ENCODE results near the gene ZNF236. TPM values are rescaled to one million over a fixed set of nuclear protein-coding genes. Genes with fewer than 3 reads are reported as not detected.

Gene ZNF236
- total and polyA plus RNA-seq, 2 experiments from 2014 or later = 7.4 to 8.2 TPM

- Histone ChIP-seq H3K4me2 (no peak overlapping the region), H2AFZ (no peak overlapping the region), H3K4me1 (ENCODE audit: insufficient read depth) (peaks cover 3% of the 10 kb centered on the region), H3K36me3 (replicated peaks; ENCODE audit: insufficient read depth, low read depth) (no peaks in the 10 kb centered on the region), H3K27me3 (no peaks in the 10 kb centered on the region), H3K4me3 (no peak overlapping the region), H3K79me2 (no peaks in the 10 kb centered on the region), H3K27ac (no peak overlapping the region), H3K9me2 (replicated peaks; ENCODE audit: insufficient read depth) (no peaks in the 10 kb centered on the region), H4K20me1 (ENCODE audit: insufficient read depth, poor library complexity, severe bottlenecking) (no peaks in the 10 kb centered on the region), H3K9me3 (ENCODE audit: low read depth) (no peaks in the 10 kb centered on the region)
- no peak for DNase-seq (ENCODE audit: low spot score)
- WGBS (ENCODE audit: low lambda C conversion rate, missing lambda C conversion rate) = 87% methylated on average over 12 of the region's 19 CpGs
- TF ChIP-seq EZH2phosphoT487 (IDR thresholded peaks at IDR 0.05; ENCODE audit: low read depth, severe bottlenecking, unreplicated experiment) = no peak
- TF ChIP-seq CTCF (IDR thresholded peaks at IDR 0.05; ENCODE audit: poor library complexity) = no peak
- no peak for TF ChIP-seq EZH2 (IDR thresholded peaks at IDR 0.05; ENCODE audit: borderline replicate concordance)
Observed at GRCh38 chr18:77001041-77001440, 178.7 kb downstream of the ZNF236 start.

GRCh38 chr18:77001979-77002378, 179.6 kb downstream of the ZNF236 start:
- Histone ChIP-seq H4K20me1 (ENCODE audit: insufficient read depth, poor library complexity, severe bottlenecking) (no peaks in the 10 kb centered on the region), H3K9me2 (replicated peaks; ENCODE audit: insufficient read depth) (no peaks in the 10 kb centered on the region), H3K4me3 (no peak overlapping the region), H3K27ac (no peak overlapping the region), H3K36me3 (replicated peaks; ENCODE audit: insufficient read depth, low read depth) (no peaks in the 10 kb centered on the region), H3K4me2 (no peak overlapping the region), H3K9me3 (ENCODE audit: low read depth) (no peaks in the 10 kb centered on the region), H3K79me2 (no peaks in the 10 kb centered on the region), H3K4me1 (ENCODE audit: insufficient read depth) (peaks cover 3% of the 10 kb centered on the region), H3K27me3 (no peaks in the 10 kb centered on the region), H2AFZ (no peak overlapping the region)
- 92% methylated on average over 7 of the region's 7 CpGs for WGBS (ENCODE audit: low lambda C conversion rate, missing lambda C conversion rate)
- no peak for DNase-seq (ENCODE audit: low spot score)
- TF ChIP-seq CTCF (IDR thresholded peaks at IDR 0.05; ENCODE audit: poor library complexity) (no peak), EZH2phosphoT487 (IDR thresholded peaks at IDR 0.05; ENCODE audit: low read depth, severe bottlenecking, unreplicated experiment) (no peak), EZH2 (IDR thresholded peaks at IDR 0.05; ENCODE audit: borderline replicate concordance) (no peak)

GRCh38 chr18:77002496-77002895, 180.1 kb downstream of the ZNF236 start:
- Histone ChIP-seq H2AFZ (no peak overlapping the region), H3K27me3 (no peaks in the 10 kb centered on the region), H3K9me3 (ENCODE audit: low read depth) (no peaks in the 10 kb centered on the region), H3K27ac (no peak overlapping the region), H3K9me2 (replicated peaks; ENCODE audit: insufficient read depth) (no peaks in the 10 kb centered on the region), H4K20me1 (ENCODE audit: insufficient read depth, poor library complexity, severe bottlenecking) (no peaks in the 10 kb centered on the region), H3K4me2 (no peak overlapping the region), H3K79me2 (no peaks in the 10 kb centered on the region), H3K4me1 (ENCODE audit: insufficient read depth) (peaks cover 3% of the 10 kb centered on the region), H3K4me3 (no peak overlapping the region), H3K36me3 (replicated peaks; ENCODE audit: insufficient read depth, low read depth) (no peaks in the 10 kb centered on the region)
- WGBS (ENCODE audit: low lambda C conversion rate, missing lambda C conversion rate) = 83% methylated on average over 10 of the region's 10 CpGs
- DNase-seq (ENCODE audit: low spot score) = no peak
- TF ChIP-seq EZH2 (IDR thresholded peaks at IDR 0.05; ENCODE audit: borderline replicate concordance) (no peak), CTCF (IDR thresholded peaks at IDR 0.05; ENCODE audit: poor library complexity) (no peak), EZH2phosphoT487 (IDR thresholded peaks at IDR 0.05; ENCODE audit: low read depth, severe bottlenecking, unreplicated experiment) (no peak)

- DNase-seq (ENCODE audit: low spot score) = no peak
- H3K79me2 ChIP-seq = no peaks in the 10 kb centered on the region
- no peaks in the 10 kb centered on the region for H3K9me3 ChIP-seq (ENCODE audit: low read depth)
- no peaks in the 10 kb centered on the region for H3K9me2 ChIP-seq (replicated peaks; ENCODE audit: insufficient read depth)
- no peaks in the 10 kb centered on the region for H3K36me3 ChIP-seq (replicated peaks; ENCODE audit: insufficient read depth, low read depth)
- no peak overlapping the region for H2AFZ ChIP-seq
- no peak overlapping the region for H3K27ac ChIP-seq
- H3K4me2 ChIP-seq = no peak overlapping the region
- no peak for TF ChIP-seq EZH2 (IDR thresholded peaks at IDR 0.05; ENCODE audit: borderline replicate concordance)
- no peak for TF ChIP-seq CTCF (IDR thresholded peaks at IDR 0.05; ENCODE audit: poor library complexity)
- TF ChIP-seq EZH2phosphoT487 (IDR thresholded peaks at IDR 0.05; ENCODE audit: low read depth, severe bottlenecking, unreplicated experiment) = no peak
- no peaks in the 10 kb centered on the region for H3K27me3 ChIP-seq
- no peak overlapping the region for H3K4me3 ChIP-seq
- WGBS (ENCODE audit: low lambda C conversion rate, missing lambda C conversion rate) = 93% methylated on average over 7 of the region's 7 CpGs
- H4K20me1 ChIP-seq (ENCODE audit: insufficient read depth, poor library complexity, severe bottlenecking) = no peaks in the 10 kb centered on the region
- peaks cover 3% of the 10 kb centered on the region for H3K4me1 ChIP-seq (ENCODE audit: insufficient read depth)
Observed at GRCh38 chr18:77003316-77003715, 181.0 kb downstream of the ZNF236 start.
